ENCODE measurements around the gene MAP3K5.

- no peak for TF ChIP-seq CTCF (IDR thresholded peaks at IDR 0.05)
- TF ChIP-seq EP300 (IDR thresholded peaks at IDR 0.05): no peak
- no peak for TF ChIP-seq POLR2A (IDR thresholded peaks at IDR 0.05)
These were observed 10.1 kb downstream of the MAP3K5 start for GRCh38 chr6:136782021-136782770.

All from sigmoid colon (tissue), 4 donors.